Ishikawa (cell line): ENCODE results near the gene SSR4.

Experiments
- CEBPB ChIP-seq: IDR thresholded peaks from 2 replicates; pipeline ENCODE4 v1.6.1; 2012
- CREB1 ChIP-seq: IDR thresholded peaks from 2 replicates; pipeline ENCODE4 v1.6.1; 2012; ENCODE audit warnings: low read depth
- EGR1 ChIP-seq: IDR thresholded peaks from 2 replicates; pipeline ENCODE4 v1.6.1; 2012
- EP300 ChIP-seq: IDR thresholded peaks from 2 replicates; pipeline ENCODE4 v1.6.1; 2012; ENCODE audit warnings: borderline replicate concordance
- FOXM1 ChIP-seq: IDR thresholded peaks from 2 replicates; pipeline ENCODE4 v1.6.1; 2012; ENCODE audit warnings: low read depth, borderline replicate concordance
- MAX ChIP-seq: IDR thresholded peaks from 2 replicates; pipeline ENCODE4 v1.6.1; 2012
- NFIC ChIP-seq: IDR thresholded peaks from 2 replicates; pipeline ENCODE4 v1.6.1; 2012
- RAD21 ChIP-seq: IDR thresholded peaks from 2 replicates; pipeline ENCODE4 v1.6.1; 2012; ENCODE audit warnings: low read depth
- REST ChIP-seq: IDR thresholded peaks from 2 replicates; pipeline ENCODE4 v1.6.1; 2012; ENCODE audit warnings: low read depth, mild to moderate bottlenecking
- TAF1 ChIP-seq: IDR thresholded peaks from 2 replicates; pipeline ENCODE4 v1.6.1; 2012; ENCODE audit warnings: low read depth, mild to moderate bottlenecking
- TCF12 ChIP-seq: IDR thresholded peaks from 2 replicates; pipeline ENCODE4 v1.6.1; 2012; ENCODE audit warnings: low read depth
- TEAD4 ChIP-seq: IDR thresholded peaks from 2 replicates; pipeline ENCODE4 v1.6.1; 2012
- USF1 ChIP-seq: IDR thresholded peaks from 2 replicates; pipeline ENCODE4 v1.6.1; 2012
- YY1 ChIP-seq: IDR thresholded peaks from 2 replicates; pipeline ENCODE4 v1.6.1; 2012; ENCODE audit warnings: low read depth
- ZBTB7A ChIP-seq: IDR thresholded peaks from 2 replicates; pipeline ENCODE4 v1.6.1; 2012; ENCODE audit warnings: low read depth

Gene SSR4

GRCh38 chrX:153802513-153803045 lies 8.1 kb downstream of the SSR4 start:
- TF ChIP-seq NFIC: no peak

GRCh38 chrX:153803211-153804099 lies 9.0 kb downstream of the SSR4 start:
- TF ChIP-seq CREB1 (no peak), TAF1 (no peak), CEBPB (no peak), ZBTB7A (no peak), FOXM1 (no peak), EGR1 (no peak), TCF12 (no peak), YY1 (no peak), RAD21 (no peak), NFIC (no peak), MAX (no peak), EP300 (no peak), USF1 (no peak), REST (no peak), TEAD4 (no peak)

GRCh38 chrX:153804100-153804595 lies 9.7 kb downstream of the SSR4 start:
- no peak for TF ChIP-seq NFIC
- TF ChIP-seq TEAD4: no peak
- no peak for TF ChIP-seq REST
- no peak for TF ChIP-seq YY1
- no peak for TF ChIP-seq EP300
- TF ChIP-seq CREB1: no peak
- TF ChIP-seq TAF1: no peak
- no peak for TF ChIP-seq ZBTB7A
- no peak for TF ChIP-seq CEBPB
- TF ChIP-seq FOXM1: no peak
- TF ChIP-seq MAX: no peak
- no peak for TF ChIP-seq EGR1
- TF ChIP-seq TCF12: no peak
- TF ChIP-seq USF1: no peak
- no peak for TF ChIP-seq RAD21

GRCh38 chrX:153804621-153805020 lies 10.2 kb downstream of the SSR4 start:
- TF ChIP-seq TCF12 (no peak), ZBTB7A (no peak), TAF1 (no peak), CEBPB (no peak), RAD21 (no peak), EP300 (no peak), USF1 (no peak), REST (no peak), CREB1 (no peak)
